Muscle of back (tissue), 11 donors: ENCODE measurements around the gene STX3. TPM values are rescaled to one million over a fixed set of nuclear protein-coding genes. Genes with fewer than 3 reads are reported as not detected.
"Not testable (repeated sequence)": the region's sequence is repeated elsewhere in the genome, so short reads cannot be mapped to it uniquely, and the experiment has no call there.

ENCODE experiments used
- DNase-seq, 3 donors: peaks; one replicate each; pipeline versions ENCODE4 v3.0.0 to v3.0.0-alpha.2; 2013
- polyA plus RNA-seq, 10 donors: library from polyadenylated mRNA; unstranded; fragments of 120-200 nt; gene quantifications; one replicate each; pipeline ENCODE4 v1.2.1, GENCODE V29; 2013; ENCODE audit not compliant: insufficient read length in 10 of 10

STX3 gene
- polyA plus RNA-seq, 10 donors = 2.9 to 8.5 (median 5.4) TPM

GRCh38 chr11:59787816-59788215 is 32.6 kb downstream of the STX3 start:
- DNase-seq = no peak

- DNase-seq = no peak
These were observed 36.5 kb downstream of the STX3 start for GRCh38 chr11:59791639-59792038.

GRCh38 chr11:59792507-59792906 is 37.3 kb downstream of the STX3 start:
- no peak for DNase-seq

GRCh38 chr11:59794417-59794816 is 39.2 kb downstream of the STX3 start:
- DNase-seq = no peak

GRCh38 chr11:59800390-59801025 is 45.3 kb downstream of the STX3 start:
- no peak for DNase-seq

GRCh38 chr11:59801160-59801706 is 46.1 kb downstream of the STX3 start:
- no peak for DNase-seq

- peak in 2 of 3 donors; percentile 5 to 76 for DNase-seq
These were observed 46.9 kb downstream of the STX3 start for GRCh38 chr11:59801981-59802638.

- peak in 2 of 3 donors; percentile 63 to 72 for DNase-seq
These were observed 47.5 kb downstream of the STX3 start for GRCh38 chr11:59802639-59803176.

GRCh38 chr11:59804061-59804460 is 48.9 kb downstream of the STX3 start:
- DNase-seq = no peak

- DNase-seq = no peak
These were observed 52.0 kb downstream of the STX3 start for GRCh38 chr11:59807047-59807610.

GRCh38 chr11:59810189-59810910 is 55.2 kb downstream of the STX3 start, which contains the start of gene MRPL16:
Gene MRPL16, minus strand, starts transcription at chr11:59810778. Its CDS starts 120 bp downstream, at chr11:59810658.
- DNase-seq = peak; percentile 86 to 94 (median 89)

- no peak for DNase-seq
These were observed 55.7 kb downstream of the STX3 start for GRCh38 chr11:59810911-59811259.

- DNase-seq = no peak
These were observed 57.0 kb downstream of the STX3 start for GRCh38 chr11:59812220-59812619.

GRCh38 chr11:59813364-59813763 is 58.2 kb downstream of the STX3 start:
- no peak for DNase-seq

GRCh38 chr11:59814021-59814420 is 58.8 kb downstream of the STX3 start:
- no peak for DNase-seq

- DNase-seq = no peak
These were observed 60.6 kb downstream of the STX3 start for GRCh38 chr11:59815754-59816153.

GRCh38 chr11:59816434-59816833 is 61.3 kb downstream of the STX3 start:
- DNase-seq = not testable (repeated sequence)

GRCh38 chr11:59818572-59818971 is 63.4 kb downstream of the STX3 start:
- no peak for DNase-seq

- peak; percentile 9 to 48 (median 16) for DNase-seq
These were observed 67.9 kb downstream of the STX3 start for GRCh38 chr11:59822989-59823566.

GRCh38 chr11:59829358-59829757 is 74.2 kb downstream of the STX3 start:
- no peak for DNase-seq

GRCh38 chr11:59833602-59834001 is 78.4 kb downstream of the STX3 start:
- no peak for DNase-seq

GRCh38 chr11:59839615-59840014 is 84.4 kb downstream of the STX3 start:
- no peak for DNase-seq
